Measurements from ENCODE around the gene PLA2G10.
A peak's percentile ranks its signal among the peaks of the same experiment; 100 is the strongest.
"Not testable (repeated sequence)": the region's sequence is repeated elsewhere in the genome, so short reads cannot be mapped to it uniquely, and the experiment has no call there.

Gene PLA2G10

DNA sequence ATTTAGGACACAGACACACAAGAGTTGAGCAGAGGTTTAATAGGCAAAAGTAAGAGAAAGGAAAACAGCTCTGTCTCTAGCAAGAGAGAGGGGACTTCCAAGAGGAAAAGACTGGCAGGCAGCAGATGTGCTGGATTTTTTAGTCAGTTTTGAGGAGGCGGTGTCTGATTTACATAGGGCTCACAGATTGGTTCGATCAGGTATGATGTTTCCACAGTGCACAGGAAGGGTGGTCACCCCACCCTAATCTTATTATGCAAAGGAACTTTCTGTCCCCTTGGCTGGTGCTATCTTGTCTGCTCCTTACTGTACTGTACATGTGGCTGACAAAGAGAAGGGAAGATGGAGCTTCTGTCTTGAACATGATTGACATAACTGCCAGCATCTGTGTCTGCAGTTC, 36.0 kb downstream of the PLA2G10 start:
- DNase-seq, result no peak

DNA sequence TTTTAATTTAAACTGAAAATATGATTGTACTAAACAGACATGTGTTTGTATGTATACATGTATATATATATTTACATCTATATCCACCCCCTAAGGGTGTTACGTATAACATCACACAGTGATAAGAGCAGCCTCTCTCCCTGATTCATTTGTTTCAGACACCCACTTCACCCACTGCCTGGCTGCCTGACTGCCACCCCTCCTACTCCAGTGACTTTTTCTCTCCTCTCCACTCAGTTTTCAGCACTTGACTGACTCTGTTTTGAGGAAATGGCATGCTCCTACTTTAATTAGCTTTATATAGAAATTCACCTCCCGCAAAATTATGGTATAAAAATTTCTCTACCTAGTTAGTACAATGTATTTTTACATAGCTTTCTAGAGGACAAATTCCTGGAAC, 41.4 kb downstream of the PLA2G10 start:
- DNase-seq, result no peak

DNA sequence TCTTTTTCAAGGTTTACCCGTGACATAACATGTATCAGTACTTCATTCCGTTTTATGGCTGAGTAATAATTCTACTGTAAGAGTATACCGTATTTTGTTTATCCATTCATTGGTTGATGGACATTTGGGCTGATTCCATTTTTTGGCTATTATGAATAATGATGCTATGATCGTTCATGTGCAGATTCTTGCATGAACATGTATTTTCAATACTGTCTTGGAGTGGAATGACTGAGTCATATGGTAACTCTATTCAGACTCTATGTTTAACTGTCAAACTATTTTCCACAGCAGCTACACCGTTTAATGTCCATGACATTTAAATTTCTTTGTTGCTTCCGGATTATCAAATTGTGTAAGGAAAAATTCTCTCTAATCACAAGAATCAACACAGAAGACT, 43.5 kb downstream of the PLA2G10 start:
- no peak for DNase-seq

DNA sequence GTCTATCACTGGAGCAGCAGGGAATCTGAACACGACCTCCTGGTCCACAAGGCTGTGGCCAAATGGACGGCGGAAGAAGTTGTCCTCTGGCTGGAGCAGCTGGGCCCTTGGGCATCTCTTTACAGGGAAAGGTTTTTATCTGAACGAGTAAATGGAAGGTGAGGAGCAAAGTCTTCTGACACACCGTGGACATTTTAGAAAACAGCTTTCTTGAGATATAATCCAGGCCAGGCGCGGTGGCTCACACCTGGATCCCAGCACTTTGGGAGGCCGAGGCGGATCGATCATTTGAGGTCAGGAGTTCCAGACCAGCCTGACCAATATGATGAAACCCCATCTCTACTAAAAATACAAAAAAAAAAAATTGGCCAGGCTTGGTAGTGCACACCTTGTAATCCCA, 44.3 kb downstream of the PLA2G10 start:
- no peak for DNase-seq

DNA sequence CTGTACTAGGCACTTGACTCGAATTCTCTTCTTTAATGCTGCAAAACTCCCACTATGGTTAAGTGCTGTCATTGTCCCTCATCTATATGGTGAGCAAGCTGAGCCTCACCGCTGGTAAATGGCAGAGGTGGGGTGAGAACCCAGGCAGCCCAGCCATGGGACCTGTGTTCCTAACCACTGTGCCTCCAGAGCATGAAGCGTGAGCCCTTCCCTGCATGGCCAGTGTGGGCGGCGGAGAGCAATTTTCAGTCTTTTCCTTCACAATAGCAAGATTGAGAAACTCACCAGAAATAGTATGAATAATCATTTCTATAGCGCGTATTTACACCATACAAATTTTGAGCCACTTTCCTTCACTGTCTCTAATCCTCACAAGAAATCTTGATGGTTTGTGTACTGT, 52.2 kb downstream of the PLA2G10 start:
- no peak for DNase-seq

DNA sequence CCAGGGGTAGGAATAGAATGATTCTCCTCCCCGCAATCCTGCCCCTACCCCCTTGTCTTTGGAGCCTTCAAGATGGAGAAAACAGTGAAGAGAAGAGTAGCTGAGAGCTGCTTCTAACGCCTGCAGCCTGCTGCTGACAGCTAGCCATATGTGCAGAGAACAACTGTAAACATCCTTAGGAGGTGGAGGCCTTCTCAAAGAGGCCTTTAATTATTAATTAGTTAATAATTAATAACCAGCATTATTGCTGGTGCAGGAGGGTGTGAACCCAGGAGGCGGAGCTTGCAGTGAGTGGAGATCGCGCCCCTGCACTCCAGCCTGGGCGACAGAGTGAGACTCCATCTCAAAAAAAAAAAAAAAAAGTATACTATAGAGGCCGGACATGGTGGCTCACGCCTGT, 52.9 kb downstream of the PLA2G10 start:
- no peak for DNase-seq

DNA sequence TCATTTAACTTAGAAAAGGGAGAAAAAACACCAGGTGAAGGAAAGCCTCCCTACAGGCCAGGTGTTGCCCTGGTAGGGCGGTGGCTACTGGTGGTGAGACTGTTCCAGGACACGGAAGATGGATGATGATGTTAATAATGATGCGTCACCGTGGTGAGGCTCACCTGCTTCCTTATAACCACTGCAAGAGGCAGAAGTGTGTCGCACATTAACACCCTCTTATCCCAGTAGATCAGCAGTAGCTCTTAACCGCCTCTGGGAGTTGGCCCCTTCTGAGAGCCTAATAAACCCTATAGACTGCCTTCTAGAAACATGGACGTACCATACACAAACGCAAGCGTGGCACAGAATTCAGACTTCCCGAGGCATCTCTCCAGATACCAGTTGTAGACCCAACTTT, 53.6 kb downstream of the PLA2G10 start:
- DNase-seq, result no peak

DNA sequence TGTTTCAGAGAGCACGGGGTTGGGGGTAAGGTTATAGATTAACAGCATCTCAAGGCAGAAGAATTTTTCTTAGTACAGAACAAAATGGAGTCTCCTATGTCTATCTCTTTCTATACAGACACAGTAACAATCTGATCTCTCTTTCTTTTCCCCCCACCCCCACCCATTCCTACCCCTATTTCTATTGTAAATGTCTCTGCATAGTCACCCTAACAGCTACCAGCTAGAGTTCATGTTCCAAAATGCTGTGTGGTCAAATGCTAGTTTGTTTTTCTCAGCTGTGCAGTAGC, 57.2 kb downstream of the PLA2G10 start:
- DNase-seq, result not testable (repeated sequence)

DNA sequence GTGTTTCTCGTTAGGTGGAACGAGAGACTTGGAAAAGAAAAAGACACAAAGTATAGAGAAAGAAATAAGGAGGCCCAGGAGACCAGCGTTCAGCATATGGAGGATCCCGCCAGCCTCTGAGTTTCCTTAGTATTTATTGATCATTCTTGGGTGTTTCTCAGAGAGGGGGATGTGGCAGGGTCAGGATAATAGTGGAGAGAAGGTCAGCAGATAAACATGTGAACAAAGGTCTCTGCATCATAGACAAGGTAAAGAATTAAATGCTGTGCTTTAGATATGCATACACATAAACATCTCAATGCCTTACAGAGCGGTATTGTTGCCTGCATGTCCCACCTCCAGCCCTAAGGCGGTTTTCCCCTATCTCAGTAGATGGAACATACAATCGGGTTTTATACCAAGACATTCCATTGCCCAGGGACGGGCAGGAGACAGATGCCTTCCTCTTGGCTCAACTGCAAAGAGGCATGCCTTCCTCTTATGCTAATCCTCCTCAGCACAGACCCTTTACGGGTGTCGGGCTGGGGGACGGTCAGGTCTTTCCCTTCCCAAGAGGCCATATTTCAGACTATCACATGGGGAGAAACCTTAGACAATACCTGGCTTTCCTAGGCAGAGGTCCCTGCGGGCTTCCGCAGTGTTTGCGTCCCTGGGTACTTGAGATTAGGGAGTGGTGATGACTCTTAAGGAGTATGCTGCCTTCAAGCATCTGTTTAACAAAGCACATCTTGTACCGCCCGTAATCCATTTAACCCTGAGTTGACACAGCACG, 57.7 kb downstream of the PLA2G10 start:
- DNase-seq, result not testable (repeated sequence)

DNA sequence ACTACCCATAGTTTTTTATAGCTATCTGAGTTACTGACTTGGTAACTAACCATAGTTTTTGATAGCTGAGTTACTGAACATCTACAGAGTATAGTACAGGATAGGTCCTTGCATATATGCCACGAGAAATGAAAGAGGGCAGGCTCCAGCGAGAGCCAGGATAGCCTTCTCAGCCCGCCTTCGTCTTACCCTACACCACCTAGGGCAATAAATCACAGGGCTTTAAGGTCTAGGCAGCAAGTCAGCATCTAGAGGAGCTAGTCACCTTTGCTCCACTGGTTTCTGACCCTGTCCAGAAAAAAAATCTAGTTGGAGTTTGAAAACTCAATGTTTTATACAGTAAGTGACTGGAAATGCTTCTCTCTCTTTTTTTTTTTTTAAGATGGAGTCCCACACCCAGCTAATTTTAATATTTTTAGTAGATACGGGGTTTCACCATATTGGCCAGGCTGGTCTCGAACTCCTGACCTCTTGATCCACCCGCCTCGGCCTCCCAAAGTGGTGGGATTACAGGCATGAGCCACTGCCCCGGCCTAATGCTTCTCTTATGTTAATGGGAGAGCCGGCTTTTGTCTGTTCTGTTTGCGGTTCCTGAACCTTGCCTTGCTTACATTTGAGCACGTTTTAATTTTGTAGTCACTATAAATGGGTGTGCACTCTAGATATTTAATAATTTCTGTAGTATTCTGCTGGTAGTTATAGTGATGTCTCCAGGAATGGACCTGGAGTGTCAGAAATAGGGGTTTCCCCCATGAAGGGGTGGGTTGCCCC, 58.5 kb downstream of the PLA2G10 start:
- no peak for DNase-seq

DNA sequence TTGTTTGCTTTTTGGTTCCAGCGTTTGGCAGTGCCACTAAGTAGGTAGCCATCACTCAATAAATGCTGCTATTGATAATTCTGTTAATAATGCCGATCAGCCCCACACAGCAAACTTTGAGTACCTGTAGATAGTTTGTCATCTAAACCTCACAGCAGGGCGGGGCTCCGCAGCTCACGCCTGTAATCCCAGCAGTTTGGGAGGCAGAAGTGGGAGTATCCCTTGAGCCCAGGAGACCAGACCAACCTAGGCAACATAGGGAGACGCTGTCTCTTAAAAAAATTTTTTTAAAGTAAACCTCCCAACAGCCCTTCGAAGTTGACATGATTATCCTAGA, 59.8 kb downstream of the PLA2G10 start:
- DNase-seq, result no peak

DNA sequence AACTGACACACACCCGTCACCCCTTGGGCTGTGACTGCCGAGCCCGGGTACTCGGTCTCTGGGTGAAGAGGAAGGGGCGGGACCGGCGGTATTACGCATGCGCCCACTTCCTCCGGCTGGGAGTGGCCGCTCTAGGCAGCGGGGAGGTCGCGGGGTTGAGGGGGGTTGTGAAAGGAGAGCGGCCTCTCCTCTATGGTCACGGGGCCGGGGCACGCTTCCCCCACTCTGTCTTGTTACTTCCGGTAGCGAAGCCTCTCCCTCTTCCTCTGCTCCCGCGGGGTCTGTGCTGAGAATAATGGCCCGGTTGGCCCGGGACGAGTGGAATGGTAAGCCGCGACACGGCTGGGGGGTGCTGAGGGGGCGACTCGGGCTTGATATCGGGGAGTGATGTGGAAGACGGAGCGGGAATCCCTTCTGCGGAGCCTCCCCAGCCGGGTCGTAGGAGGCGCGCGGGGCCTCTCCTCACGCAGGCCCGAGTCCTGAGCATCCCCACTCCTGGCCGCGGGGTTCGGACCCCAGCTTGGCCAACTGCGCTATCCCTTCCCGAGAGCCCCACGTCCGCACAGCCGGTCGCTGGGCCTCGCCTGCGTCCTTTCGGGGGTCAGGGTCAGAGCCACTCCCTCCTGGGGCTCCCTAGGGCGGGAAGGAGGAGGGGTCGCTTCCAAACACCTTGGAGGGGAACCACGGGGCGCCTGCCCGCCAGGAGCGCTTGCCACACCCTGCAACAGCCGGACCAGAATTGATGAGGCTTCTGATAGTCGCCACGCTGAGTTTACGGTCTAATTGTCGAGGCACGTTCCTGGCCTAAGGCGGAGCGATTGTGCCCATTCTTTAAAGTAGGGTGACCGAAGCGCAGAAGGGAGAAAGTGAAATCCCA, 61.2 kb downstream of the PLA2G10 start, which contains the start of gene BFAR:
TSS of gene BFAR (plus strand) at position 259 of the 877 bp plus-strand sequence. CDS start 11,396 bp downstream, outside the sequence.
- peak; percentile 95 for DNase-seq

DNA sequence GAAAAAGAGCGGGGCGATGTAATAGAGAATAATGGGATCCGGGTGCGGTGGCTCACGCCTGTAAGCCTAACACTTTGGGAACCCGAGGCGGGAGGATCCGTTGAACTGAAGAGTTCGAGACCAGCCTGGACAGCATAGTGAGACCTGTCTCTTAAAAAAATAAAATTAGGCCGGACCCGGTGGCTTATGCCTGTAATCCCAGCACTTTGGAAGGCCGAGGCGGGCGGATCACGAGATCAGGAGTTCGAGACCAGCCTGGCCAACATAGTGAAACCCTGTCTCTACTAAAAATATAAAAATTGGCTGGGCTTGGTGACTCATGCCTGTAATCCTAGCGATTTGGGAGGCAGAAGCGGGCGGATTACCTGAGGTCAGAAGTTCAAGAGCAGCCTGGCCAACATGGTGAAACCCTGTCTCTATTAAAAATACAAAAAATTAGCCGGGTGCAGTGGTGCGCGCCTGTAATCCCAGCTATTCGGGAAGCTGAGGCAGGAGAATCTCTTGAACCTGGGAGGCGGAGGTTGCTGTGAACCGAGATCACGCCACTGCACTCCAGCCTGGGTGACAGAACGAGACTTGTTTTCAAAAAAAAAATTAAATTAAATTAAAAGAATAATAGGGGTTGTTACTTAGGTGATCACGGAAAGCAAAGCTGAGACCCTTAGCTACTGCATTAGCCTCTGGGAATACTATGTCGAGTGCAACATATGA, 63.3 kb downstream of the PLA2G10 start:
- DNase-seq, result not testable (repeated sequence)

DNA sequence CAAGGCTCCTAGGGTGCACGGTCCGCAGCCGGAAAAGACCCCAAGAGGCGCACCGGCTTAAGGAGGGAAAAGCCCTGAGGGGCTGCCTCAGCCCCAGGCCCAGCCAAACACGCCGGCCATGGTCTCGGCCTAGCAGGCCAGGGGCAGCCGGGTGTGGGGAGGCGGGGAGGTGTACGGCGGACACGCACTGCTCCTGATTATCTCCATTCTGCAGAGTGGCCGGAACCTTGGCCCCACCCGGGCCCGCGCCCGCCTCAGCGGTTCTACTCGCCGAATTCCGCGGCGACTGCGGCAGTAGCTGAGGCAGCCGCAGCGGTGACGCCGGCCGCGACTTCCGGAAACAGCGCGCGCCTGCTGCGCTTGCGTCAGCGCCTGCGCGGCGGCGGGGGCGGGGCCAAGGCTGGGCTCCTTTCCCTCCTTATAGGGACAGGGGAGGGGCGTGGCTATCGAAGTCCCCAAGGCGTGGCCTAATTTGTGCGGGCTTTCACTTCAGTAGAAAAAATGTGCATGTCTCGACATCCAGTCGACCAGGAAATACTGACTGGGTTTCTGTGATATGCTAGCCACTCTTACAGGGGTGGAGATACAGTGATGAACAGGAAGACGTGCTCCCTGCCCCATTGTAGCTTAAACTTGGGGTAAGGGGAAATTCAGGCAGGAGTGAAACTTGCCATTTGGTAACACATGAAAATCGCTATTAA, 64.0 kb downstream of the PLA2G10 start, which contains the start of gene PARN:
TSS of gene PARN (minus strand) at position 342 of the 701 bp plus-strand sequence. CDS start at position 207, 135 bp downstream.
- peak; percentile 92 for DNase-seq

DNA sequence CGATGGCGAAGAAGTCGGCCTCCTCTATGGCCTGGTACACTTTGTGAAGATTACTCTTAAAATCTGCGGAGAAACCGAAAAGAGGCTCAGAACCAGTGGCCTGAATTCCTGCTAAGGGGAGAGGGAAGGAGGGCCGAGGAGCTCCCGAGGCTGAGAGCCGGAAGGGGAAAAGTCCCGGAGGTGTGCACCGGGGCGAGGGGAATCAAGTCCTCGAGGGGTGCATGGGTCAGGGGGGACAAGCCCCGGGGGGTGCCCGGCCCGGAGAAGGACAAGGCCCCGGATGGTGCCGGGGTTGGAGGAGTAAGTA, 64.5 kb downstream of the PLA2G10 start:
- no peak for DNase-seq

DNA sequence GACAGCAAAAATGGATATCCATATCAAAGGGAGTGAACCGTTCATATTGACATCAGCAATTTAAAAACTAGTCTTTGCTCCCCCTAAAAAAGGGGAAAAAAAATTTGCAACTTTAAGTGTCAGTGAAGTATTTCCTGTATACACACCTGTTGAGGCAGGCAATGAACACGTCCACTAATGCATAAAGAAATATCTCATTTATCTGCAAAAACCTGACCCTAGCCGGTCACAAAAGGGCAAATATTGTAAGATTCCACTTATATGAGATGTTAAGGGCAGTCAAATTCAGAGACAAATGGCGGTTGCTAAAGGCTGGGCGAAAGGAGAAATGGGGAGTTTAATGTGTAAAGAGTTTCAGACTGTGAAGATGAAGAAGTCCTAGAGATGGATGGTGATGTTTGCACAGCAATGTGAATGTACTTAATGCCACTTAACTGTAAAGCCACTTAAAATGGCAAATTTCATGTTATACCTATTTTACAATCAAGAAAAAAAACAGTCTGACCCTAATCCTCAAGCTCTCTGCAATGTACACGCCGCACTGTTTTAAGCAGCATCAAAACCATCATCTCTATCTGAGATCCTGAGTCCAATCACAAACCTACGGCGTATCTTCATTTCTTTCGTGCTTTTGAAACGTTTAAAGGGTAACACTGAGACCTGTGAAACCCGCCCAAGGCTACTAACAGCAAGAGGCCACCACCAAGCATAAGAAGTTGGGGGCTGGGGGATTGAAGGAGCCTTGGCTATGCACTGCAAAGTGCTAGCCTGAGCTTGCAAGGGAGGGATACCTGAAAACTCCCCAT, 65.1 kb downstream of the PLA2G10 start:
- DNase-seq, result no peak

DNA sequence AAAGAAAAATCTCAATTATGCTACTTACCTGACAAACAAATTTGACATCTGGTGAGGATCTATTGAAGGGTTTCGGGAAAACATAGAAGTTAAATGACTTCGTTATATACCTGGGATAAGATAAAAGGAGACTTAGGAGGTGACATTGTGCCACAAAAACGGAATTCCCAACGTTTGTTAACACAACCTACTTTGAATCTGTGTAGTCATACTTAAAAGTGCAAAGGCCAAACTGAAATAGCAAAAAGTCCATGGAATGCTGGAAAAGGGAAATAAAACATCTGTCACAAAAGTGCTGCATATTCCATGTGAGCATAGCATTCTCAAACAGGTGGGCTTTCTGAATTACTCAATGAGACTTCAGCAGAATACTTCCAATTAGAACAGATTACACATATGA, 67.0 kb downstream of the PLA2G10 start:
- no peak for DNase-seq

Data from NCI-H1105 treated with DMSO at 0.1 percent for 48 hours (cell line).